HuH-7.5 (cell line): Measurements from ENCODE around the gene PID1.

ENCODE experiments used
- DNase-seq: peaks from one replicate; pipeline ENCODE4 v3.0.0; 2011; ENCODE audit warnings: low spot score

PID1 gene

DNA sequence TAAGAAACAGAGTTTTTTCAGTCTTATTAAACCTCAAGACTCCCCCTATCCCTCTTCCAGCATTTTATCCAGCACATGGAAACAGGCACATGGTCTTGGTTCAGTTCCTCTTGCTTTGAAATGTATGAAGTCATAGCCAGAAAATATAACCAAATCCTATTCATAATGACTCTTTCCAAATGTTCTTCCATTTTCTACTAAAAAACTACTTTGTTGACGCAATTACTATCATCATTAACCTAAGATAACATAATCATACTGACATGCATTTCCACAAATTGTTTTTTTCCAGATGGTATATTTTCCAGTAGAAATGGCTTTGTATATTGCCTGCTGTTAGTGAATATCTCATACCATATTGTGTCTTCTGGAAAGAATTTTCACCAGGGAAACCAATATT is 261.3 kb downstream of the PID1 start:
- DNase-seq, result no peak

- DNase-seq, result no peak
These were observed 267.8 kb downstream of the PID1 start for GRCh38 chr2:229003256-229003655.

DNA sequence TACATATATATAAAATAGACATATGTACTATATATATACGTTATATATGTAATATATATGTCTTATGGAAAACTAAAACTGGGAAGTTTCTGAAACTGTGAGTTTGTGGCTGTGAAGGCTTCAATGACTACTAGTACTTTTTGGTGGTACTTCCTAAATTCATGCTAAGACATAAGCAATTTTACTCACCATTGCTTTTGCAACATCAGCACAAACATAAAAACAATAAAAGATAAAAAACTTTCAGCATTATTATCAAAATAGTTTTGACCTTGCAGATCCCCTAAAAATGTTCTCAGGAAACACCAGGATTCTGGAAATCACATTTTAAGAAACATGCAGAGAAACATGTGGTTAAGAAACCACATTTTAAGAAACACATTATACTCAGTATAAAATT is 269.9 kb downstream of the PID1 start:
- no peak for DNase-seq

- no peak for DNase-seq
These were observed 271.8 kb downstream of the PID1 start for GRCh38 chr2:228999326-228999725.

- no peak for DNase-seq
These were observed 282.3 kb downstream of the PID1 start for GRCh38 chr2:228988786-228989185.

GRCh38 chr2:228987441-228988155 is 283.5 kb downstream of the PID1 start:
- no peak for DNase-seq

- no peak for DNase-seq
These were observed 284.1 kb downstream of the PID1 start for GRCh38 chr2:228986961-228987360.

DNA sequence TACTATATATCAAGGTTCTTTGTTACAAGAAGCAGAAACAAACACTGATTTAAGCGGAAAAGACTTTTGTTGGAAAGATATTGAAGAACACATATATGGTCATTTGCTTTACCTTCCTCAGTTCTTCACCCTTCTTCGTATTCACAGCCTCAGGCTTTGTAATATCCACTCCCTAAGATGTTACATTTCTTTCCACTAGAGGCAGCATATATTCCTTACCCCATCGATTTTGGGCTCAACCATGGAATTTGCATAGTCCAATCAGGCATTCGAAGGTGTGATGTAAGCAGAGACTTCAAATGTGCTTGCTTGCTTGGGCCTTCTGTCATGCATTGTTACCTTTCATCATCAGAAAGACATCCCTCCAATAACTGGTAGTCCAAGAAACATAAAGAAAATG is 287.4 kb downstream of the PID1 start:
- no peak for DNase-seq

- DNase-seq, result no peak
These were observed 296.9 kb downstream of the PID1 start for GRCh38 chr2:228974169-228974568.
